Fibroblast of skin of right quadriceps (primary cell): Measurements from ENCODE around the gene KIF18B.
"Not testable (repeated sequence)": the region's sequence is repeated elsewhere in the genome, so short reads cannot be mapped to it uniquely, and the experiment has no call there.

Experiments used
- DNase-seq: peaks from one replicate; pipeline ENCODE4 v3.0.0-alpha.2; 2013

Gene KIF18B

DNA sequence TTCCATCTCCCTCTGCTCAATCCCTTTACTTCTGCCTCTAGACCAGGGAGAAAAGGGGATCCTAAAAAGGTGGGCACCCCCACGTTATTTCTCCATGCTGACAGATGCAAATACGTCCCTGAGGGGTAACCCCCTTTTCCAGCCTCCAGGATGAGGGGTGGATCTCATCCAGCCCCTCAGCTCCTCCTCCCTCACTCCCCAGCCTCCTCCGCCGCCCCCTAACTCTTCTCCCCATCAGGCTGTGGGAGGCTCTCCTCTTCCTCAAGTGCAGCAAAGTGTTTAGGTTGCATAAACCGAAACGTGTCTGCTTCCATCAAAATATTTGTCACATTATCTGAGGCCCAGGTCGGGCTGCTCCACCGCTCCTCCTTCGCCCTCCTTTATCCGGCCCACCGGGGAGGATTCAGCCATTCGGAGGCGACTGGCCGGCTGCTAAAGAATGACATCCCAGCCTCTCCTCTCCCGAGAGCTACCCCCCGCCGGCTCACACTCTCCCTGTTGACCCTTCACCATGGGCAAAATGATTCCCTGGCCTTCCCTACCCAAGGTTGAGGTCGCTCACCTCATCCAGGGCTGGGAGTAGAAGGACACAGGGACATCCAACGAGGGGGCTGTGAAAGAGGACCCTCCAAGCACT, 21.7 kb upstream of the KIF18B start:
- no peak for DNase-seq

DNA sequence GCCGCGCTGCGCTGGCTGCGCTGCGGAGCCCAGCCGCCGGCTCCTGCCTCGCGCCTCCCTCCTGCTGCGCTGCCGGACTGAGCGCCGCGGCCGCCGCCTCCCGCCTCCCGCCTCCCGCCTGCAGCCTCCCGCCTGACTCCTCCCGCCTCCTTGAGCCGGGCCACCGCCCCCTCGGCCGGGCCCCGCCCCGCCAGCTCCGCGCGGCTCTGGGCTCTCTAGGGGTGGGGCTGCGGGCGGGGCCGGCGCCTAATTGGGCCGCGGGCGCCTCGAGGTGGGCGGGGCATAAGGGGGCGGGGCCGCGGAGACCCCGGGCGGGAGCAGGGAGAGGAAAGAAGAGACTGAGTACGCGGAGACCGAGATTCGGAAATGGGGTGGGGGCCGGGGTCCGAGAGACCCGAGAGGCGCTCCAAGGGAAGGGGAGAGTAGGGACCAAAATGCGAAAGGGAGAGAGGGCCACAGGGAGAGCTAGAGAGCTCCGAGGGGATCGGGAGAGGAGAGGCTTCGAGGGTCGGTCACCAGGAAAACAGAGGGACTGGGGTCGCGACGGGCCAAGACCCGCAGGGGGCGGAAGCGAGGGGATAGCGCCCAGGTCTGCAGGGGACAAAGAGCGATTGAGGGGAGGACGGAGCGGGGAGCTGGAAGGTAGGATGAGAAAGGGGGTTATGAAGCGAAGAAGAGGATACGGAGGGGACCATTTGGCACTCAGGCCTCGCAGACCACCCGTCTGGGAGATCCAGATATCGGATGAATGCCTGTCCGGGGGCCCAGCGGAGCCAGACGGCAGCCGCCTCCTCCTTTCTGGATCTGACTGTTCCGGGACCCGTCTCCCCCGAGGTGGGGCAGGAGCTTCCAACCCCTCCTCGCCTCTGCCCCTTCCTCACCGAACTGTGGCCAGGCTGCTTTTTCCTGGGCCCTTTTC, 20.9 kb upstream of the KIF18B start, which contains the start of gene C1QL1:
Gene C1QL1 (minus strand): TSS at position 79 of the 919 bp plus-strand sequence. CDS start 255 bp downstream, outside the sequence.
- DNase-seq, result peak; percentile 90

DNA sequence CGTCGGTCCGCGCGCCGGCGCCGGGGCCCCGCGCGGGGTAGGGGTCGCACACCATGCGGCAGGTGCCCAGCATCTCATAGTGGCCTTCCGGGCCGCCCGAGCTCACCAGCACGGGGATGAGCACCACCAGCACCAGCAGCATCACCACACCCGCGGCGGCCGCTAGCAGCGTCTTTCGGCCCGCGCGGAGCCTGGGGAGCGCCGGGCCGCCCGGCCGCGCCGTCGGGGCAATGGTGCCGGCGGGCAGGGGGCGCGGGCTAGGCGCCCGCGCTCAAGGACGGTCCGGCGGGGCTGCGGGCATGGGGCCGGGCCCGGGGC, 20.3 kb upstream of the KIF18B start:
- DNase-seq, result no peak

DNA sequence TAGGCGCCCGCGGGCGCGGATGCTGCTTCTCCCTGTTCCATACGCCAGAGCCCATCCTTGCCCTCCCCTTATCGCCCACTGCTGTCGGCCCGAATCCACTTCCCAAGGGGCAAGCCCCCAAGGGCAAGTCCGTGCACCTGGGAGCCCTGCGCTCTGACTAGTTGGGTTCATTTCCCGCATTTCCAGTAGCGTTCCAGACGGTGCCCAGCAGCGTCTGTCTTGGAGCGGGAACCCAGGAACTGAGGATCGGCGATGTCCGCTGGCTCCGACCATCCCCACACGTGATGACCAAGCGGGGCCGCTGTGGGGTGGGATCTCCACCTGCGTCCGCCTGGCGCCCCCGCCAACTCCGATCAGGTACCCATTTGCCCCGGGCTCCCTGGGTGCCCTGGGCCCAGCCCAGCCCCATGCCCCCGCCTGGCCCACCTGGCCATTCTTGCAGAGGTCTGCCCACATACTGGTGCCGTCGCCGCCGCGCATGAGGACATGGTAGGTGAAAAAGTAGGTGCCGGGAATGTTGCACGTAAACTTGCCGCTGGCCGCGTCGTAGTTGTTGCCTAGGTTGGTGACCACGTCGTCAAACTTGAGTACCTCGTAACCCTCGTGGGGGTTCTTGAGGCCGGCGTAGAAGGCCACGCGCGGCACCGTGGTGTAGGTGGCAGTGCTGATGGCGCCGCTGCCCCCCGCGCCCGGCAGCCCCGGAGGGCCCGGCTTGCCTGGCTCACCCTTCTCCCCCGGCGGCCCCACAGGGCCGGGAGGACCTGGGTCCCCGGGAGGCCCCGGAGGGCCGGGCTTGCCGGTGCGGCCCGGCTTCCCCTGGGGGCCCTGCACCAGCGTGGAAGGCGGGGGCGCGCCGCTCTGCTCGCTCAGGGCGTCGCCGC, 19.7 kb upstream of the KIF18B start:
- DNase-seq, result no peak

DNA sequence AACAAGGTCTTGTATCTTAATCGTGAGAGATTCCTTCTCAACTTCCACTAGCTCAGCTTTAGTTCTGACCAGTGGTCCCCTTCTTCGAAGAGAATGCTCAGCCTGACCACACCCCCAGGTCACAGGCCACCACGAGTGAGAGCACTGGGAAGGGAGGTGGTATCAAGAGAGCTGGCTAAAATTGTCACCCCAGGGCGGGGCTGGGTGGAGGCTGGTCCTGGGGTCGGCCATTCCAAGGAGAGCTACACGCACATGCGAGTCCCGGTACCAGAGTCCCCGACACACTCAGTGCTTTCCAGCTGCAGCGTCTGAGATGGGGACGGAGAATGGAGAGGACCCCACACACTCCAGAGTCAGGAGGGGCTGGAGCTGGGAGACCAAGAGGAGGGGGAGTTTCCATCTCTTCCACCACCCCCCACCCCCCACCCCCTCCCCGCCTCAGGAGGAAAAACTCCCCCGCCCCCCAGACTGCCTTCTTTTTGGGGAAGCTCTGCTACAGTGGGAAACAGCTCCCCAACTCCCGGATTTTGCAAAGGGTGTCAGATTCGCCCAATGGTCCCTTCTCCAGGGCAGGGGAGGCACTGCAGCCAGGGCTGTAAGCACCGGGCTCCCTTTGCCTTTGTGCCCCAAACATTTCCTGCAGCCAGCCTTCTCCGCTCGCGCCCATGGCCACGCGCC, 18.9 kb upstream of the KIF18B start:
- no peak for DNase-seq

DNA sequence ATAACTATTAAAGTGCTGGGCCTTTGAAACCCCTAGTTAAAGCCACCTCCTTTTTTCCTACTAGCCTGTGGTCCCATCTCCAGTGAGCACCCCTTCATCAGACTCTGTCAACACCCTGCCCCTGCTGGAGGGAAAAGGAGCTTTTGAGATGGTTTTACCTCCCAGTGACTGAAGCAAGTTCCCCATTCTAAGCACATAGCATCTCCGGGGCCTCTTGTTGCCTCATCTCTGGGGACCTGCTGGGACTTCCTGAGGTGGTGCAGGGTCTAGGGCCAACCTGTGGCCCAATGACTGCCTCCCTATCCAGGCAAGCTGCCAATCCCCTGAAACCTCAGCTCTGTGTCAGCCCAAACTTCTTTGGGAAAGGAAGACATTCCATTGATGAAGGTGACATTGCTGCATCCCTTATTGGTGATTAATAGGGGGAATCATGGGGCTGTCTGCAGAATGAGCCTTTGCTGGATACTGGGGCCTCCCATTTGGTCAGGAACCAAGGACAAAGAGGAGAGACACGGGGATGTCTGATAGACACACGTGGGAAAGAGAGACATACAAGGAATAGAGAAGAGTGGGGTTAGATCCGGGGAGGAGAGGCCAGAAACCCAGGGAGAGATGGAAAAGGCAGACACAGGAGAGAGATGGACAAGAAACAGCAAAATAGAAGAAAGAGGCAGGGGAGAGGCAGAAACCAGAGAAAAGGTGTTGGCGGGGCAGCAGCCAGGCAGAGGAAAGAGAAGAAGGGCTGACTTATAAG, 18.1 kb upstream of the KIF18B start:
- no peak for DNase-seq

DNA sequence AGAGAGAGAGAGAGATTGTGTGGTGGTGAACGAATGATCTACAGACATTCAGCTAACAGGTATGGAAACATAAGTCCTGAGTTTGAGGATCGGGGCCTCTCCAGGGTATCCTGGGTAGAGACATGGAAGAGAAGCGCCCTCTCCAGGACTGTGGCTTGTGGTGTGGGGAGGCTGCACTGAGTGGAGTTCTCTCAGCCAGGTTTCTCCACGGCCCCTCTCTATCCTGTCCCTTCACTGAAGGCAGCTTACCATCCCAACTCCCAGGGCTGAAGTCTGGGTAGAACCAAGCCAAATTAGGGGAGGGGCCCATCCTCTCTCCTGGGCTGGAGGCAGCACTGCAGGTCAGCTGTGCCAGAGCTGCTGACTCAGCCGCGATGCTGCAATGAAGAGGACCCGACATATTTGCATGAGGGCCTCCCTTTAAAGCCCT, 14.4 kb upstream of the KIF18B start:
- no peak for DNase-seq

DNA sequence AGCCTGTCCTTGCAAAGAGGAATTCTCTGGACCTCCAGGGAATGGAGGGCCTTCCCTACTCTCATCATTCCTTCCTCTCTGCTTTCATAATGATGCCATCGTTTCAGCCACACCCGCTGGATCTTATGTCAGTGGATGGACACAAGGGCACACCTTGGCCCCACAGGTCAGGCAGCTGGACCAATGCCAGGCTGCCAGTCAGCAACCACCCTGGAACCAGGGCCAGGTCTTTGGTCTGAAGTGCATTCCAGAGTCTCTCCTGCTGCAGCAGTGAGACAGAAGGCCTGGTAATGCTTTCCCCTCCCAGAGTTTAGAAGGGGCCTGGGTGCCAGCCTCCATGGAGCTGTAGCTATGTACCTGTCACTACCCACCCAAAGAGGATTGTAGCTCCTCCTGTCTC, 13.1 kb upstream of the KIF18B start:
- no peak for DNase-seq

DNA sequence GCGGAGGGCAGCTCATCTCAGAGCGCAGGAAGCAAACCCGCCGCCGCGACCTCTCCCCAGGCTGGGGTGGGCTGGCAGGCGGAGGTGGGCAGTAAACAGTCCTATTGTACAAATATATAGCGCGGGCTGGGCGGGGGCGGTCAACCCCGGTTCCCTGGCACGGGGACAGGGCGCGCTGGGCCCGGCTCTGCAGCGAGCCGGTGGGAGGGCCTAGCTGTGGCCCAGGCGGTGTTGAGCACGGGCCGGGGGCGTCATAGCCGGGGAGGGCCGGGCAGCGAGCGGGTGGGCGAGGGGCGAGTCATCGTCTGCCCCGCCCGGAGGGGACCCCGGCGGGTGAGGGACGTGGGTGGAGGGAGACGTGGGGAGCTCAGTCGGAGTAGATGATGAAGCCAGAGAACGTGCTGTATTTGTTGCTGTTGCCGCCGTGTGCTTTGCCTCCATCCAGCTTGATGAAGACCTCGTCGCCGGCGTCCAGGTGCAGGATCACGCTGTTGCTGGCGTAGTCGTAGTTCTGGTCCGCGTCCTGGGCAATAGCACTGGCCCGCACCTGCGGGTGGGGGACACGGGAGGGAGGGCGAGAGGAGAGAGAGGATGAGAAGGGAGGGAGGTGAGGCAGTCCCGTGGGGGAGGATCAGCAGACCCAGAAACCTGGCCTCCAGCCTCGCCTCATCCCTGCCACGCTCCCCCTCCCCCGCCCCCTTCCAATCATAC, 12.4 kb upstream of the KIF18B start:
- DNase-seq, result no peak

DNA sequence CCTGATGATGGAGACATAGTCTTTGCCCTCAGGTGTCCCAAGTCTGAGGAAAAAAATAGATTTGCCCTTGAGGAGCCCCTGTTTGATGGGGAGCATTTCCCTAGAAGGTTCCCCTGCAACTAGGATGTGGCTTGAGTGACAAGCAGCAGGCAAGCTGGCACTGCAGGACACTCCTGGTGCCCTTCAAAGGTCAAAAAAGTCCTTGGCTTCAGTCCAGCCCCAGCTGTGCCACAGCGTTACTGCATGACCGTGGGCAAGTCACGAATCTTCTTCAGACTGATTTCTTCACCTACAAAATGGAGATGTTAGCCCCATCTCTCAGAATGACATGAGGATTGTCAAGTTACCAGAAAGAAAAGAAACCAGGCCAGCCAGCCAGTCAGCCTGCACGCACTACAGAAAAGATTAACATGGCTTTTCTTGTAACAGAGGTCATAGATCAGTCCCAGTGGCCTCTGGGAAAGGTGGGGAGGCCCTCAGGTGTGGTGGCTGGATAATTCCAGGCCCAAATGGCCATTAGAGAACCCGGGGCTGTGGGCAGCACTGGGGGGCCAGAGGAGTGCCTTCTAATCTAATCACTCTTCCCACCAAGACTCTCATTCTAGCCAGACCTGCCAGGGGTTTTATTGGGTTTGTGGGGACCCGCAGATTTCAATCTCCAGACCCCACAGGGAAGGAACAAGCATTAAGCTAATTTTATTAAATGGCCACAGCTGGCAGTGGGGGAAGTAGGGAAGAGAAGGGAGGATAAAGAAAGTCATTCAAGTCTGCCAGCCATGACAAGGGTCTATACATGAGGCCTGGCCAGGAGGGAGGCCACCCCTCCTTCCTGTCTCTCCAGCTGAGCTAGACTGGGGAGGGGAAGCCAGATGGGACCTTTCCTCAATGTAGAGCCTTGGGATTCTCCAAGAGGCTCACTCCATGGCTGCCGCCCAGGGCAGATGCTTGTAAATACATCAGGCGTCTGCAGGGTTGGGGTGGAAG, 9.7 kb upstream of the KIF18B start:
- no peak for DNase-seq

DNA sequence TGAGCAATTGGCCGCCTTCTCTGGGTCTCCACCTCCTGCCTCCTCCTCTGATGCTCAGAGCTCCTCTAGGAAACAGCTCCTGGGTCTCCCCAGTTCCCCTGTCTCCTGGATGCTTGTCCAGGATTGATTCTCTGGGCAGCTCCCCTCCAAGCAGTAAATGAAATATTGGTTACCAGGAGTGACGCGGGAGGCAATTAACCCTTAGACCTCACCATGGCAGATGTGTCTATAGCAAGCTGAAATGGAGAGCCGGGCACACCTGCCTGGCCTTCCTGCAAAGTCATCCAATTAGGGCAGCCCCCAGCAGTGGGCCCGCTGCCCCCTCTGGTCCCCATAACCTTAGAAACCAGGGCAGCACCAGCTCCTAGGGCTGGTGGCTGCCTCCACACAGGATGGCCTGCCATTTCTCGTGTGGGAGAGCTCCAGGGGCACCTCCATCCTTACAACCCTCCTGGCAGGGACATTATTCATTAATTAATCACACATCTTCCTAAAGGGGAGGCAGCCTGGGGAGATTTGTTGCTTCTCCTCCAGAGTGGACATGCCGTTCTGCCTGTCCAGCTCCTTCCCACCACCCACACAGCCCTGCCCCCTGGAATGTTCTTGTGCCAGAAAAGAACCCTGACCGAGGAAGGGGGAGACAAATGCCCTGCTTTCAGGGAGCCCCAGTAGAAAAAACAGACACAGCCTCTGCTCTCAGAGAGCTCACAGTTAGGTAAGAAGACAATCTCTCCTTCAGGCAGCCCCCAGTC, 8.3 kb upstream of the KIF18B start:
- DNase-seq, result no peak

DNA sequence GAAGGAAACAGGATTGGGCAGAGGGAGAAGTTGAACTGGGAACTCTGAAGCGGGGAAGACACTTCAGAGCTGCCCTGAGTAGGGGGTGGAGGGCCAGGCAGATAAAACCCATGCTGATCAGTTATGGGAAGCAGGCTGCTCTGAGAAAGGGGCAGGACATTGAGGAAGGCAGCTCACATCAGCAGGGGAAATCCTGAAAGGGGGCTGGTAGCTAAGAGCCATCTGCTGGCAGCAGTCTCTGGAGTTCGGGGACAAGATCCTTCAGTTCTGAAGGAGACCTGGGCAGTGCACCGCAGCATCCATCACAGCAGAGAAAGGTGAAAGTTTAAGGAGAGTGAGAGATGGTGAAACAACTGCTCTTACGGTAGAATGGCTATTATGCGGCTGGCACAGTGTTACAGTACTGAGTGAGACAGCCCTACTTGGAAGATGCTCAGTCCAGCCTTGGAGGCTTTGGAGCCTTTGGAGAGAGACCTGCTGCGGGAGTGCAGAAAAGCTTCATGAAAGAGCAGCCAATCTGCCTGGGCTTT, 5.4 kb upstream of the KIF18B start:
- no peak for DNase-seq

DNA sequence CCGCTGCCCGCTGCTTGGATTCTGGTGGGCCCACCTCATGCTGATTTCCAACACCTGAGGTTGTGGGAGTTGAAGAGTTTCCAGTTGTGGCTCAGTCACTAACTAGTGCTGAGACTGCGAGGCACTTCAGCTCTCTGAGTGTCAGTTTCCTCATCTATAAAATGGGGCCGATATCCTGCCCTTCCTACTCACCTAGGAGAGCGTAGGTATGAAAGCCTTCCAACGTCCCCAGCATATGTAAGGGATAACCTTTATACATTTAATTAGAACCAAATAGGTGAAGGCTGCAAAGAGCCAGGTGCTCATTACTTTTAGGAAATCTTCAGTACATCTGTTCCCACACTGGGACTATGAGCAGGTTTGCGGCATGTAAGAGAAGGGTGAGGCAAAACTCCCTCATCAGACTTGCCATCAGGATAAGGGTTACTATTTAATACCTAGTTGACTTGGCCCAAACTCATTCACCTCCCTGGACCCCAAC, 782 bp upstream of the KIF18B start:
- DNase-seq, result no peak

DNA sequence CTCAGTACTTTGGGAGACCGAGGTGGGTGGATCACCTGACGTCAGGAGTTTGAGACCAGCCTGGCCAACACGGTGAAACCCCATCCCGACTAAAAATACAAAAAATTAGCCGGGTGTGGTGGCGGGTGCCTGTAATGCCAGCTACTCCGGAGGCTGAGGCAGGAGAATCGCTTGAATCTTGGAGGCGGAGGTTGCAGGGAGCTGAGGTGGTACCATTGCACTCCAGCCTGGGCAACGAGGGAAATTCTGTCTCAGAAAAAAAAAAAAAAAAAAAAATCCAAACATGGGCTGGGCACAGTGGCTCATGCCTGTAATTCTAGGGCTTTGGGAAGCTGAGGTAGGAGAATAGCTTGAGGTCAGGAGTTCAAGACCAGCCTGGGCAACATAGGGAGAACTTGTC, 1.9 kb downstream of the KIF18B start:
- not testable (repeated sequence) for DNase-seq

DNA sequence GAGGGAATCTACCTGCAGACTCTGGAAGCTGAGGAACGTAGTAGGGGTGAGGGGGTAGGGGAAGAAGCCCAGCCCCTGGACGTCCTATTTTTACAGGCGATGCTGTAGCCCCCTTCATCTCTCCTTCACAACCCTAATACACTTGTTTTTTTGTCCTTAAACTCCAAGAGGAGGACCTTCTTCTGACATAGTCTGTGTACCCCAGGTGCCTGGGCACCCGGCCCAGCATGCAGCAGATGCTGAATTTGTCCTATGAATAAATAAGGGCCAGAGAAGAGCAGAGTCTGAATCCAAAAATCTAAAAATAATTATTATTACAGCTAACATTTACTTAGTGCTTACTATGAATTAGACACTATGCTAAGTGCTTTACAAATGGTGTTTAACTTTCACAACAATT, 5.1 kb downstream of the KIF18B start:
- no peak for DNase-seq

DNA sequence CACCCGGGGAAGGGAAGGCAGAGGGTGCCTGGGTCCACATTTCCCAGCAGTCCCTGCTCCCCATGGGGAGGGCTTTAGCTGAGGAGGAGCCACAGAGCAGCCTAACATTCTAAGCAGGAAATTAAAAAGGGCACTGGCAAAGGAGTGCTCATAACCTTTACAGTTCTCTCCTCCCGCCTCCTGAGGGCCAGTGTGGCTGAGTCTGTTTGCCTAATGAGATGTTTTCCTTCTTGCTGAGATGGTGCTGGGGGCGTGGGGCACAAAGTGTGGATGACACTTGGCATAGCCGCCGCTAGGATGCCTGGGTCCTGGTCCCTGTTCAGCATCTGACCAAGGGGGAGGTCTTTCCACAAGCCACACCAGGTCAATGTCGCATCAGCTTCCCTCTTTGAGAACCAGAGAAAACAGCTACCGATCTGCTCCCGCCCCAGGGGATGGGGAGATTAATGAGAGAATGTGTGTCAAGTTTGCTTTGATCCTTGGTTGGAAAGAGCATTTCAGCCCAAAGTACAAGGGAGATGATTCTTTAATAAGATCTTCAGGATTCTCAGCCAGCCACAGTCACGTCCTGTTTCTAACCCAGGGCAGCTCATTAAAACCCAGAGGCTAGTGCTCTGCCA, 5.8 kb downstream of the KIF18B start:
- DNase-seq, result no peak

DNA sequence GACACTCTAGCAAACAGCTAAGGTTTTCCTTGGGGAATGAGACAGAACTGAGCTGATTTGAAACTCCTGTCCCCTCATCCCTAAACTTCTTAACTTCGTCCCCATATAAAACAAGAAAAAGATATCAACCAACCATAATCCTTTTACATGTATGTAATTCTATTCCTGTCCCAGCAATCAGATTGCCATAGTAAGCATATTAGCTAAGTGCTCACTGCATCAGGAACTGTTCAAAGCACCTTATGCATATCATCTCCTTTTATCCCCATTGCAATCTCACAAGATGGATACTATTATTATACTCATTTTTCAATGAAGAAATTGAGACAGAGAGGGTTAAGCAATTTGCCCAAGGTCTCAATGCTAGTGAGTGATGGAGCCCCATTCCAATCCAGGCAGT, 6.8 kb downstream of the KIF18B start:
- DNase-seq, result no peak

DNA sequence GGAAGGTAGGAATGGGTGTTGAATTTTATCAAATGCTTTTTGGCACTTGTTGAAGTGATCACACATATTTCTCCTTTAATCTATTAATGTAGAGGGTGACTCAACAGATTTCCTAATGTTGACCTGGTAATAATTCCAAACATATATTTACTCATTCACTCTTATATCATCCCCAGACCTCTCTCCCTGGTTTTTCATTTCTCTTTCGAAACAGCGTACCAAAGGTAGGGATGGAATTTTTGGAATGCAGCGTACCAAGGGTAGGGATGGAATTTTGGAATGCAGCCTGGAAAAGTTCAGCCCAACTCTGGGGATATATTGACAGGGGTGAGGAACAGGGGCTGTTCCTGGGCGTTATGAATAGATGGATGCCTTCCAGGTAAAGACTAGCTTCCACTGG, 7.3 kb downstream of the KIF18B start:
- peak; percentile 74 for DNase-seq
